Pancreas (tissue), 10 donors: Measurements from ENCODE around the gene CHST1. TPM values are rescaled to one million over a fixed set of nuclear protein-coding genes. Genes with fewer than 3 reads are reported as not detected.

Source experiments
- ATAC-seq, 4 donors: fragments of 200-7000 bp; cut with Tn5 transposase; one replicate each; pipeline versions ENCODE4 v1.8.0 to v1.9.1; 2020; ENCODE audit warnings: mild to moderate bottlenecking in 4 of 4, moderate library complexity in 4 of 4
- DNase-seq, 6 donors: peaks; one replicate each; pipeline ENCODE4 v3.0.0-alpha.2; 2020
- FAIRE-seq: peaks from 2 replicates; lab custom pipeline; 2012; peaks lifted over from hg19 to GRCh38; lab: Jason Lieb, UNC
- H3K27ac ChIP-seq, 4 donors: fragments of 200-600 bp; sonication (generic); 1 replicate in 3 of 4; 2 replicates in 1 of 4; pipeline versions ENCODE4 v1.5.0 to v1.8.0; 2020
- H3K27me3 ChIP-seq, 4 donors: fragments of 200-600 bp; one replicate each; pipeline ENCODE4 v1.8.0; 2021
- H3K36me3 ChIP-seq, 3 donors: fragments of 200-600 bp; sonication (generic) in 1 of 3; one replicate each; pipeline versions ENCODE4 v1.5.0 to v1.8.0; 2020 to 2021
- H3K4me1 ChIP-seq, 3 donors: fragments of 200-600 bp; one replicate each; pipeline ENCODE4 v1.8.0; 2021
- H3K4me3 ChIP-seq, 4 donors: fragments of 200-600 bp; sonication (generic) in 2 of 4; one replicate each; pipeline versions ENCODE4 v1.5.0 to v1.8.0; 2020 to 2021
- H3K9me3 ChIP-seq, 4 donors: fragments of 200-600 bp; one replicate each; pipeline ENCODE4 v1.8.0; 2021
- WGBS, 2 donors: extraction: QIAGEN DNeasy Blood & Tissue Kit; methylation state at CpG; one replicate each; pipeline ENCODE4 v1.1.7; 2013; 5-methylcytosine and 5-hydroxymethylcytosine counted together
- intact Hi-C, 3 donors: fragments of 100-400 bp; cut with DNase I; formaldehyde crosslinking; loops; one replicate each; pipeline versions ENCODE4 v1.11.1 to v1.14.2; 2022
- polyA plus RNA-seq, 2 donors: library from polyadenylated mRNA; stranded (reverse); fragments of 200-250 nt; gene quantifications; one replicate each; pipeline ENCODE4 v1.2.3, GENCODE V29; 2013
- total RNA-seq, 6 donors: library from RNA; stranded (reverse); fragmentation: NEBNext Ultra II Directional in 4 of 6; extraction: Animal tissue kit (Norgen Biotek cat#: 25700) in 4 of 6; gene quantifications; one replicate each; pipeline versions ENCODE4 v1.2.1 to v1.2.4, GENCODE V29; 2021 to 2023
- TF ChIP-seq, protein P1 (sequence below), 4 donors: fragments of 200-600 bp; sonication (generic) in 3 of 4; IDR thresholded peaks; one replicate each; pipeline versions ENCODE4 v1.5.0 to v1.8.0; 2021; ENCODE audit warnings: antibody characterized with exemption in 4 of 4
- donor health status: healthy with polysubstance abuse.
- donor health status: DM: no; HTN: no; CAD: no; lungs with moderate emphysema.
- donor health status: DM: no; HTN: no; CAD: no.
- donor health status: control.
- donor health status: control.
- donor health status: Bipolar disorder and iron deficiency.
- donor health status: DM: yes; HTN: yes; CAD: no.
- donor health status: DM: no; HTN: no; CAD: no.
- donor health status: DM: no; HTN: no; CAD: no.
- donor health status: DM: yes; HTN: yes; CAD: no.

The CHST1 gene
- total and polyA plus RNA-seq, 8 donors, result 0.23 to 4.8 (median 0.65) TPM

DNA sequence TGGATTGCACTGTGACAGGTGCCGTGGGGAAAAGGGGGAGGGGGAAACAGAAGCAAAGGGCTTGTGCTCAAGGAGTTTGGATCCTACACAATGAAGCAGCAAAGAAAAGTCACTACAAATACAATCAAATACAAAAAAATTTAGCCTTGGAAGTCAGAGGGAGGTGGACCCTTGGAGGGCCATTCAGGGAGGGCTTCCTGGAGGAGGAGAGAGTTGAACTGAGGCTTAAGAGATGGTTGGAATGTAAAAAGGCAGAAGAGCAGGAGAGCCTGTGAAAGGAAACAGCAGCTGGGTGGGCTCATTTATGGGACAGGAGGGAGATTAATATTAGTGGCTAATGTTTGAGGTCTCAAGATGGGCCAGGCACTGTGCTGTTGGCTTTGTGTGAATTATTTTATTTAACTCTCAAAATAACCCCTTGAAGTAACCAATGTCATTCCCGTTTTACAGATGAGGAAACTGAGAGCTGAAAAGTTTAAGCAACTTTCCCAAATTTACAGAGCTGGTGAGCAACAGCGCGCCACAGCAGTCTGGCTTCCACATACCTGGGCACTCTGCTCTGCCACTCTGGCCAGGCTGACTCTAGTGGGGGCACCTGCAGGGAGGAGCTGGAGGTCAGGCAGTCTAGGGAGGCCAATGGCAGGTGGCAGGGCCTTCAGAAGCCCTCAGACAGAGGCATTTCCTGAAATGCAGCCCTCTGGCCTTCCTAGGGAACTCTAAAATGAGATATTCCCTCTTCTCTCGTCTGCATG is 2.7 kb upstream of the CHST1 start:
- H3K9me3 ChIP-seq, result no peaks in the 10 kb centered on the region
- no peaks in the 10 kb centered on the region for H3K36me3 ChIP-seq
- intact Hi-C loops, result no loop called here
- TF ChIP-seq, protein P1, sequence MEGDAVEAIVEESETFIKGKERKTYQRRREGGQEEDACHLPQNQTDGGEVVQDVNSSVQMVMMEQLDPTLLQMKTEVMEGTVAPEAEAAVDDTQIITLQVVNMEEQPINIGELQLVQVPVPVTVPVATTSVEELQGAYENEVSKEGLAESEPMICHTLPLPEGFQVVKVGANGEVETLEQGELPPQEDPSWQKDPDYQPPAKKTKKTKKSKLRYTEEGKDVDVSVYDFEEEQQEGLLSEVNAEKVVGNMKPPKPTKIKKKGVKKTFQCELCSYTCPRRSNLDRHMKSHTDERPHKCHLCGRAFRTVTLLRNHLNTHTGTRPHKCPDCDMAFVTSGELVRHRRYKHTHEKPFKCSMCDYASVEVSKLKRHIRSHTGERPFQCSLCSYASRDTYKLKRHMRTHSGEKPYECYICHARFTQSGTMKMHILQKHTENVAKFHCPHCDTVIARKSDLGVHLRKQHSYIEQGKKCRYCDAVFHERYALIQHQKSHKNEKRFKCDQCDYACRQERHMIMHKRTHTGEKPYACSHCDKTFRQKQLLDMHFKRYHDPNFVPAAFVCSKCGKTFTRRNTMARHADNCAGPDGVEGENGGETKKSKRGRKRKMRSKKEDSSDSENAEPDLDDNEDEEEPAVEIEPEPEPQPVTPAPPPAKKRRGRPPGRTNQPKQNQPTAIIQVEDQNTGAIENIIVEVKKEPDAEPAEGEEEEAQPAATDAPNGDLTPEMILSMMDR (IDR thresholded peaks at IDR 0.05), result no peak
- DNase-seq (no peak), ATAC-seq (no peak), FAIRE-seq (no peak)
- no peaks in the 10 kb centered on the region for H3K27me3 ChIP-seq
- WGBS, 2 donors, result 87 to 93% methylated on average over 5 of the region's 5 CpGs
- H3K4me1 ChIP-seq, result peaks cover 0 to 7% (median 6%) of the 10 kb centered on the region in 3 donors
- no peak overlapping the region for H3K4me3 ChIP-seq
- H3K27ac ChIP-seq, result no peak overlapping the region

DNA sequence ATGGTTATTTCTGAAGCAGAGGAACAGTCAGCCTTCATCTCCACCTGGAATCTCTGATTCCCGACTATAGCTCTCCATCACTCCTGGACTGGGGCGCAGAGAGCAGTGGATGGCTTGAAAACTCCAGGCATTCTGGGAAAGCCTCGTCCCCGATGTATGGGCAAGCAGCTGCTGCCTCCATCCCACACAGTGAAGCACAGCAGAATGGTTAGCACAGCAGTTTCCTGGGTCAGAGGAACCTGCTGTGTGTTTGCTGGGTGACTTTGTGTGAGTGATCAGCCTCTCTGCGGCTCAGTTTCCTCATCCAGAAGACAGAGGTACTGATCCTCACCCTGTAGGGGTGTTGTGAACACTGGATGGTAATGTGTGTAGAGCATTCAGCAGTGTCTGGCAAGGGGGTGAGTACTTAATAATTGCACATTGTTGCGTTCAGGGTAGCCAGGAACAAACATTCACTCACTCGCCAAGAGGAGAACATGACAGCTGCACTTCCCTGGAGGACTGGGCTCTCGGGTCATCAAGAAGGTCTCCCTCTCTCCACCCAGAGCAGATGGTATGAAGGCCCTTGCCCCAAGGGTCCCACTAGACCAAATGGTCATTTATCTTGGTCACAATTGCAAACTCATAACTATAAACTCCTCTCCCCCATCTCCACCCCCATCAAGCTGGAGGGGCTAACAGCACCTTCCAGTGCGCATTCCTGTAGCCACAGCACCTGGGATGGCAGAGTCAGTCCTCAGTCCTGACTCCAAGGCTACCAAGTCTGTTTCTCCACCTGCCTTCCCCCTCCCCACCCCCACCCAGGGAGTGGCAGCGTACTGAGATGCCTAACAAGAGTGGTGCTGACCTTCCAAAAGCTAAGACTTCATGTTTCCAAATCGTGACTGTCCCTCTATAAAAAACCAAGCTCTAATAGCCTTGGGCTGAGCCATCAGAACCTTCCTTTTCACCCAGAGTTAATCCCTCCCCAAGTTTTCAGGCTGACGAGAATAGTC is 1.5 kb upstream of the CHST1 start:
- H3K36me3 ChIP-seq, result no peaks in the 10 kb centered on the region
- FAIRE-seq (no peak), ATAC-seq (no peak), DNase-seq (no peak)
- H3K27me3 ChIP-seq, result peaks cover 0 to 5% (median 0%) of the 10 kb centered on the region in 4 donors
- H3K4me1 ChIP-seq, result peaks cover 0 to 7% (median 6%) of the 10 kb centered on the region in 3 donors
- intact Hi-C loops, result no loop called here
- 68 to 73% methylated on average over 12 of the region's 12 CpGs for WGBS, 2 donors
- no peaks in the 10 kb centered on the region for H3K9me3 ChIP-seq
- no peak overlapping the region for H3K4me3 ChIP-seq
- TF ChIP-seq, protein P1 (IDR thresholded peaks at IDR 0.05), result no peak
- H3K27ac ChIP-seq, result no peak overlapping the region

GRCh38 chr11:45665933-45666647 is 668 bp upstream of the CHST1 start:
- no peaks in the 10 kb centered on the region for H3K36me3 ChIP-seq
- DNase-seq (no peak), FAIRE-seq (no peak), ATAC-seq (peak; percentile 20 to 46 (median 43))
- 40 to 44% methylated on average over 10 of the region's 10 CpGs for WGBS, 2 donors
- peak overlapping the region; percentile 37 to 72 (median 51) for H3K4me3 ChIP-seq
- H3K27me3 ChIP-seq, result peaks cover 0 to 5% (median 0%) of the 10 kb centered on the region in 4 donors
- peaks cover 0 to 7% (median 6%) of the 10 kb centered on the region in 3 donors for H3K4me1 ChIP-seq
- H3K9me3 ChIP-seq, result no peaks in the 10 kb centered on the region
- intact Hi-C loops, result no loop called here
- TF ChIP-seq, protein P1 (IDR thresholded peaks at IDR 0.05), result no peak
- no peak overlapping the region for H3K27ac ChIP-seq

DNA sequence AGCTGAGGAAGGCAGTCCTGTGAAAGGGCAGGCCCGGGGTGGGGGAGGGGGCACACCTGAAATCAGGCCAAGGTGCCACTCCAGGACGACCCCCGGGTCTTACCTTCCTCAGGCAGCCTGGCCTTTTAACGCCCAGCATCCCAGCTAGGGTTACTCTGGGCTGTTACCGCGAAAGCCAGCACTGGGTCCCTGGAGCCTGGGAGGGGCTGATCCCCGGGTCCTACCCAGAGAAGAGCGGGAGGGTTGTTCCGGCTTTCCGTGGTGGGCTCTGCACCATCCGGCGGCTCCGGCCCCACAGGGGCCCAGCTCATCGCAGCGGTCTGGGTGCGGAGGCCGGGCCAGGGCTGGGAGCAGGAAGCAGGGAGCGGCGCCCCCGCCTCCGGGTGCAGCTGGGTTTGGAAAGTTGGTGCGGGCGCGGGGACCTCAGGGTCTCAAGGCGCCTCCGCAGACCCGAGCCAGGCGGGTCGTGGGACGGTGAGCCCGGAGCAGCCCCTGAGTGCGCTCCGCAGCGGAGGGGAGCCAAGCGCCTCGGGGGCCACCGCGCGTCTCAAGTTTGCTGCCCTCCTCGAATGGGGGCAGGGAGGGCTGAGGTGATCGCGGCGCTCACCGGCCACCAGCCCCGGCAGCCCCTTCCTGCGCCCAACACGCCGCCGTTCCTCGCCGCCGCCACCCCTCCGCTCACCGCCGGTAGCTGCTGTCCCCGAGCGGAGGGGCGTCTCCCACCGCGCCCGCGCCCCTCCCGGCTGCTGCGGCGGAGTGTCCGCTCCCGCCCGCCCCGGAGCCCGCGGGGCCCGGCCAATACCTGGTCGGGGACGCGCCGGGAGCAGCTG is 831 bp downstream of the CHST1 start:
- no peak for FAIRE-seq
- peak overlapping the region; percentile 37 to 72 (median 51) for H3K4me3 ChIP-seq
- H3K9me3 ChIP-seq, result no peaks in the 10 kb centered on the region
- peaks cover 0 to 5% (median 0%) of the 10 kb centered on the region in 4 donors for H3K27me3 ChIP-seq
- peaks cover 0 to 7% (median 6%) of the 10 kb centered on the region in 3 donors for H3K4me1 ChIP-seq
- intact Hi-C loops, result no loop called here
- no peaks in the 10 kb centered on the region for H3K36me3 ChIP-seq
- TF ChIP-seq, protein P1 (IDR thresholded peaks at IDR 0.05), result no peak
- 2 to 5% methylated on average over 36 to 76 of the region's 76 CpGs for WGBS, 2 donors
- ATAC-seq, result peak; percentile 8 to 41 (median 27)
- DNase-seq, result no peak
- H3K27ac ChIP-seq, result no peak overlapping the region
